ENCODE measurements around the gene AMER1. TPM values are rescaled to one million over a fixed set of nuclear protein-coding genes. Genes with fewer than 3 reads are reported as not detected.

The AMER1 gene
- total and polyA plus RNA-seq, 2 of the 8 experiments (the other 6 are each of a cell fraction or from before 2014, with no cell fraction given), result 3.3 to 9.4 TPM

DNA sequence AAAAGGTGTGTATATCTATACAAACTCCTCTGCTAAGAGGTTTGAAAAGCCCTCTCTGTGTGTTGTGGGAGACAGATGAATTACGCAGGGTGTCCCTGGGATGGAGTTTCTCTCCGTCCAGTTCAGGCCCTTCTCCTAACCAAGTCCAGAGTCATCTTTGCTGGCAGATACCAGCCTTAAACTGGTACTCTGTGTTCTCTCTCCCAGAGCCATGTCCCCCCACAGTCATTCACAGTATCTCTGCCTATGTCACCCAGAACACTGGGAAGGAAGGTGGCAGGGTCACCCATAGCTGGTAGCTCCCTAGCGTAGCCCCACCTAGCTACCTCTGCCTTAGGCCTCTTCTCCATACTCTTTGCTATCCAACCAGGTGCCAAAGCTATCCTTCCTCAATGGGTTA, 8.9 kb downstream of the AMER1 start:
- Histone ChIP-seq H2AFZ (ENCODE audit: low read length) (no peak overlapping the region), H3K9me3 (ENCODE audit: insufficient read depth in 2 of 2, low read depth in 1 of 2, low read length in 1 of 2) (no peaks in the 10 kb centered on the region), H2BK12ac (ENCODE audit: low read depth, low read length) (no peak overlapping the region), H3K27ac (ENCODE audit: low read depth, low read length) (no peak overlapping the region), H3K23ac (ENCODE audit: insufficient read length) (no peak overlapping the region), H2BK120ac (replicated peaks; ENCODE audit: low read depth, low read length) (no peak overlapping the region), H4K20me1 (replicated peaks in 1 of 2; ENCODE audit: control insufficient read depth in 1 of 2, insufficient read depth in 2 of 2, low read length in 2 of 2) (peaks cover 0 to 3% of the 10 kb centered on the region in 2 experiments), H2BK5ac (ENCODE audit: low read depth, low read length) (no peak overlapping the region), H3K9ac (replicated peaks in 1 of 4; ENCODE audit: extremely low read depth in 1 of 4, low read depth in 3 of 4, low read length in 3 of 4) (no peak overlapping the region), H2AK5ac (ENCODE audit: low read depth, low read length) (no peak overlapping the region), H3K79me1 (ENCODE audit: low read depth, low read length) (no peaks in the 10 kb centered on the region), H3K56ac (replicated peaks; ENCODE audit: insufficient read length, low read depth, low read length) (no peak overlapping the region), H3K4me1 (replicated peaks in 1 of 4; ENCODE audit: control insufficient read depth in 3 of 4, insufficient read depth in 4 of 4, low read length in 3 of 4) (no peaks in the 10 kb centered on the region; a peak in 2 of 7 replicates), H3K4me3 (ENCODE audit: extremely low read depth in 1 of 4, insufficient read depth in 2 of 4, low read depth in 3 of 4, low read length in 4 of 4) (no peak overlapping the region), H3K23me2 (ENCODE audit: low read depth, low read length) (no peaks in the 10 kb centered on the region), H2BK15ac (ENCODE audit: low read length) (no peak overlapping the region), H4K8ac (ENCODE audit: extremely low read depth, insufficient read depth, low read length) (no peak overlapping the region), H2BK20ac (ENCODE audit: low read length) (no peak overlapping the region), H3K4me2 (ENCODE audit: insufficient read depth in 1 of 2, low read depth in 2 of 2, low read length in 2 of 2) (no peak overlapping the region), H3K27me3 (replicated peaks in 1 of 4; ENCODE audit: control insufficient read depth in 3 of 4, extremely low read depth in 1 of 4, insufficient read depth in 3 of 4, low read length in 3 of 4) (no peaks in the 10 kb centered on the region), H3K18ac (ENCODE audit: extremely low read depth, low read length) (no peak overlapping the region), H3K36me3 (ENCODE audit: control insufficient read depth in 2 of 4, insufficient read depth in 4 of 4, low read length in 3 of 4) (peaks cover 0 to 6% (median 0%) of the 10 kb centered on the region in 4 experiments; a peak in 2 of 8 replicates), H3K79me2 (ENCODE audit: control insufficient read depth in 1 of 2, insufficient read depth in 2 of 2, low read length in 2 of 2) (no peaks in the 10 kb centered on the region), H4K91ac (replicated peaks; ENCODE audit: insufficient read length, low read length) (no peak overlapping the region), H4K5ac (ENCODE audit: insufficient read length, low read depth, low read length) (no peak overlapping the region), H3K14ac (ENCODE audit: insufficient read length) (no peak overlapping the region), H3K4ac (replicated peaks; ENCODE audit: insufficient read length, low read depth, low read length) (no peak overlapping the region)
- WGBS, 2 experiments (ENCODE audit: extremely low coverage in 1 of 2, insufficient coverage in 1 of 2, insufficient read length in 1 of 2, insufficient replicate concordance in 2 of 2, low coverage in 1 of 2, low lambda C conversion rate in 2 of 2, missing lambda C conversion rate in 1 of 2), result 100% methylated on average over 1 of the region's 3 CpGs; no CpG with 5 or more reads in 1 of the 2 experiments
- ChIA-PET CTCF (ENCODE audit: partially characterized antibody) (interaction anchor here (1.6 kb wide), 1 partner anchor 17 kb away, joined by 4 read pairs; no protein-coding TSS in a partner anchor), POLR2A (ENCODE audit: partially characterized antibody) (no interaction called here)
- DNase-seq (ENCODE audit: low read depth in 1 of 2, low spot score in 2 of 2) (no peak), FAIRE-seq (no peak)
- TF ChIP-seq SIRT6 (IDR thresholded peaks at IDR 0.05; ENCODE audit: low read length), result no peak
- no peak for TF ChIP-seq TBP (IDR thresholded peaks at IDR 0.05; ENCODE audit: low read depth, low read length)
- no peak for TF ChIP-seq EP300 (IDR thresholded peaks at IDR 0.05; ENCODE audit: borderline replicate concordance in 1 of 2, low read depth in 2 of 2, low read length in 2 of 2)
- no peak for TF ChIP-seq RBBP5 (IDR thresholded peaks at IDR 0.05; ENCODE audit: borderline replicate concordance, low read depth, low read length)
- no peak for TF ChIP-seq HDAC2 (IDR thresholded peaks at IDR 0.05; ENCODE audit: borderline replicate concordance in 1 of 2, low read depth in 2 of 2, low read length in 2 of 2)
- TF ChIP-seq RNF2 (IDR thresholded peaks at IDR 0.05; ENCODE audit: borderline replicate concordance, low read depth, low read length, missing control alignments, poor library complexity, severe bottlenecking), result no peak
- no peak for TF ChIP-seq CTBP2 (IDR thresholded peaks at IDR 0.05; ENCODE audit: borderline replicate concordance, insufficient read depth, insufficient read length, low read length)
- TF ChIP-seq ZNF274 (IDR thresholded peaks at IDR 0.05; ENCODE audit: borderline replicate concordance, extremely low read depth, low read length), result no peak
- TF ChIP-seq USF2 (IDR thresholded peaks at IDR 0.05; ENCODE audit: low read length), result no peak
- TF ChIP-seq TAF1 (IDR thresholded peaks at IDR 0.05; ENCODE audit: low read depth, low read length), result no peak
- TF ChIP-seq CBX5 (IDR thresholded peaks at IDR 0.05; ENCODE audit: low read depth, low read length), result no peak
- no peak for TF ChIP-seq BACH1 (IDR thresholded peaks at IDR 0.05; ENCODE audit: low read length)
- no peak for TF ChIP-seq CREB1 (IDR thresholded peaks at IDR 0.05)

Data from H1 (cell line).